Natural killer cell (primary cell): Measurements from ENCODE around the gene PYCR2. TPM values are rescaled to one million over a fixed set of nuclear protein-coding genes. Genes with fewer than 3 reads are reported as not detected.

ENCODE experiments used
- ATAC-seq, 3 donors: fragments of 150-1000 bp in 2 of 3; fragments of 200-7000 bp in 1 of 3; cut with Tn5 transposase; 1 replicate in 1 of 3; 2 replicates in 2 of 3; pipeline ENCODE4 v1.10.0; 2021; ENCODE audit warnings: mild to moderate bottlenecking in 2 of 3, moderate library complexity in 2 of 3
- DNase-seq, 2 donors: peaks; one replicate each; pipeline versions ENCODE4 v3.0.0 to v3.0.0-alpha.2; 2013 to 2021; ENCODE audit warnings: mixed read lengths in 1 of 2
- H3K27ac ChIP-seq: one replicate; pipeline ENCODE4 v1.5.1; 2013; ENCODE audit warnings: mild to moderate bottlenecking, low read length
- H3K27me3 ChIP-seq: one replicate; pipeline ENCODE4 v1.6.1; 2013; ENCODE audit warnings: low read length; ENCODE audit not compliant: control insufficient read depth, insufficient read depth
- H3K36me3 ChIP-seq: one replicate; pipeline ENCODE4 v1.6.1; 2013; ENCODE audit warnings: low read length; ENCODE audit not compliant: control insufficient read depth, insufficient read depth
- H3K4me1 ChIP-seq: one replicate; pipeline ENCODE4 v1.6.1; 2013; ENCODE audit warnings: low read length; ENCODE audit not compliant: control insufficient read depth, insufficient read depth
- H3K4me3 ChIP-seq: one replicate; pipeline ENCODE4 v1.5.1; 2013; ENCODE audit warnings: low read length
- H3K9me3 ChIP-seq: one replicate; pipeline ENCODE4 v1.6.1; 2013; ENCODE audit warnings: low read length; ENCODE audit not compliant: control insufficient read depth, insufficient read depth
- H3K27ac Mint-ChIP-seq, 2 donors: one replicate each; pipeline ENCODE4 v1.8.0; 2022; ENCODE audit warnings: mild to moderate bottlenecking in 2 of 2, mixed read lengths in 2 of 2, moderate library complexity in 1 of 2
- H3K27me3 Mint-ChIP-seq, 2 donors: one replicate each; pipeline ENCODE4 v1.8.0; 2022; ENCODE audit warnings: low read depth in 2 of 2, mixed read lengths in 2 of 2
- H3K36me3 Mint-ChIP-seq: one replicate; pipeline ENCODE4 v1.8.0; 2022; ENCODE audit warnings: mixed read lengths
- H3K4me1 Mint-ChIP-seq, 2 donors: one replicate each; pipeline ENCODE4 v1.8.0; 2022; ENCODE audit warnings: mixed read lengths in 2 of 2
- H3K4me3 Mint-ChIP-seq: one replicate; pipeline ENCODE4 v1.8.0; 2022; ENCODE audit warnings: mild to moderate bottlenecking, moderate library complexity, mixed read lengths
- H3K9me3 Mint-ChIP-seq, 2 donors: one replicate each; pipeline ENCODE4 v1.8.0; 2022; ENCODE audit warnings: mixed read lengths in 2 of 2
- WGBS: methylation state at CpG from one replicate; pipeline ENCODE4 v1.1.7; 2013; ENCODE audit warnings: missing lambda C conversion rate; ENCODE audit not compliant: insufficient coverage; 5-methylcytosine and 5-hydroxymethylcytosine counted together
- intact Hi-C: fragments of 100-400 bp; cut with micrococcal nuclease; formaldehyde crosslinking; loops from one replicate; pipeline ENCODE4 v1.14.2; 2022
- total RNA-seq, 4 donors: library from RNA; stranded (reverse); fragments of 120-200 nt in 1 of 4; gene quantifications; one replicate each; pipeline versions ENCODE4 v1.2.3 to v1.2.4, GENCODE V29; 2013 to 2022
- TF ChIP-seq, protein P1 (sequence below): fragments of 200-600 bp; IDR thresholded peaks from one replicate; pipeline ENCODE4 v1.8.0; 2022; ENCODE audit warnings: antibody characterized with exemption

The PYCR2 gene
- total RNA-seq, 3 donors from 2014 or later (not counting 1 experiment from before 2014, with no cell fraction given): 57.7 to 74.5 (median 62.6) TPM

DNA sequence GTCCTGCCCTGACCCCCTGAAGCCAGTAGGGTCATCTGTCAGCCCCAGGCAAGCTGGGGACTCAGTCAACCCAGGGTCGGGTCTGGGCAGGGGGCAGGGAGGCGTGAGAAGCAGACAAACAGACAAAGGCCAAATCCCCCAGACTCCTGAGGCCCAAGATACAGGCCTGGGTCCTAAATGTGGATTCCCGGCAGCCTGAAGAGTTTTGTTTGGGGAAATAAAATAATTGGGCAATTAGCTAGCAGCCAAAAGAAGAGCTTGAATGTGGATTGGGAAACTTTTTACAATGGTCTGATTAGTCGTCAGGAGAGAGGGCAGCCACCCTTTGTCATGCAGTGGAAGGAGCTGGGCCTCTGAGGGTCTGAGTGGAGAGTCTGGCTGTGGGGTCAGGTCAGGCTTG, 21.5 kb upstream of the PYCR2 start:
- H3K36me3 Mint-ChIP-seq: no peaks in the 10 kb centered on the region
- no peak overlapping the region for H3K4me3 ChIP-seq
- H3K27ac Mint-ChIP-seq: no peak overlapping the region
- H3K4me3 Mint-ChIP-seq: no peak overlapping the region
- intact Hi-C loops: no loop called here
- H3K9me3 Mint-ChIP-seq: no peaks in the 10 kb centered on the region
- DNase-seq: no peak
- TF ChIP-seq, protein P1, sequence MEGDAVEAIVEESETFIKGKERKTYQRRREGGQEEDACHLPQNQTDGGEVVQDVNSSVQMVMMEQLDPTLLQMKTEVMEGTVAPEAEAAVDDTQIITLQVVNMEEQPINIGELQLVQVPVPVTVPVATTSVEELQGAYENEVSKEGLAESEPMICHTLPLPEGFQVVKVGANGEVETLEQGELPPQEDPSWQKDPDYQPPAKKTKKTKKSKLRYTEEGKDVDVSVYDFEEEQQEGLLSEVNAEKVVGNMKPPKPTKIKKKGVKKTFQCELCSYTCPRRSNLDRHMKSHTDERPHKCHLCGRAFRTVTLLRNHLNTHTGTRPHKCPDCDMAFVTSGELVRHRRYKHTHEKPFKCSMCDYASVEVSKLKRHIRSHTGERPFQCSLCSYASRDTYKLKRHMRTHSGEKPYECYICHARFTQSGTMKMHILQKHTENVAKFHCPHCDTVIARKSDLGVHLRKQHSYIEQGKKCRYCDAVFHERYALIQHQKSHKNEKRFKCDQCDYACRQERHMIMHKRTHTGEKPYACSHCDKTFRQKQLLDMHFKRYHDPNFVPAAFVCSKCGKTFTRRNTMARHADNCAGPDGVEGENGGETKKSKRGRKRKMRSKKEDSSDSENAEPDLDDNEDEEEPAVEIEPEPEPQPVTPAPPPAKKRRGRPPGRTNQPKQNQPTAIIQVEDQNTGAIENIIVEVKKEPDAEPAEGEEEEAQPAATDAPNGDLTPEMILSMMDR: no peak
- H3K27ac ChIP-seq: no peak overlapping the region
- peaks cover 12% of the 10 kb centered on the region in 2 donors for H3K27me3 Mint-ChIP-seq
- WGBS: 92% methylated on average over 4 of the region's 4 CpGs
- no peaks in the 10 kb centered on the region for H3K27me3 ChIP-seq
- no peaks in the 10 kb centered on the region for H3K36me3 ChIP-seq
- H3K4me1 ChIP-seq: peaks cover 20% of the 10 kb centered on the region
- ATAC-seq: no peak
- no peaks in the 10 kb centered on the region for H3K9me3 ChIP-seq
- peaks cover 20 to 27% of the 10 kb centered on the region in 2 donors for H3K4me1 Mint-ChIP-seq

DNA sequence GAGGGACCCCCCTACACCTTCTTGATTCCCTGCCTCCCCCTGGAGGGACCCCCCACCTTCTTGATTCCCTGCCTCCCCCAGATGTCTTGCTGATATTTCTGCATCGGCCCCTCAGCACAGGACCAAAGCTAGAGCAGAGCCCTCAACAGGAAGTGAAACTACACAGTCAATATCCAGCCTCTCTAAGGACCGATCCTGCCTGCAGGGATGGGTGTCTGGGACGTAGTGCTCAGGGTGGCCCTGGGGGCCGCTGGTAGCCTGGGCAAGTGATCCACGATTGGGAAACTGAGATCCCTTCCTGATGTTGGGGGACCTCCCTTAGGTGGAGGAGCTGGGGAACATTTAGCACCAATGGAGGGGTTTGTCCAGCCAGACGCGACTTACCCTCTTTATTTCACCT, 20.9 kb upstream of the PYCR2 start:
- intact Hi-C loops: no loop called here
- Histone ChIP-seq H3K4me1 (peaks cover 20% of the 10 kb centered on the region), H3K9me3 (no peaks in the 10 kb centered on the region), H3K4me3 (no peak overlapping the region), H3K36me3 (no peaks in the 10 kb centered on the region), H3K27me3 (no peaks in the 10 kb centered on the region), H3K27ac (no peak overlapping the region)
- ATAC-seq: peak in 2 of 3 donors; percentile 57
- TF ChIP-seq, protein P1: no peak
- no peak for DNase-seq
- WGBS: 41% methylated on average over 7 of the region's 7 CpGs
- no peaks in the 10 kb centered on the region for H3K9me3 Mint-ChIP-seq
- H3K36me3 Mint-ChIP-seq: no peaks in the 10 kb centered on the region
- H3K4me1 Mint-ChIP-seq: peaks cover 20 to 26% of the 10 kb centered on the region in 2 donors
- peak overlapping the region in 1 of 2 donors; percentile 85 for H3K27ac Mint-ChIP-seq
- peaks cover 6 to 8% of the 10 kb centered on the region in 2 donors for H3K27me3 Mint-ChIP-seq
- peak overlapping the region; percentile 57 for H3K4me3 Mint-ChIP-seq

DNA sequence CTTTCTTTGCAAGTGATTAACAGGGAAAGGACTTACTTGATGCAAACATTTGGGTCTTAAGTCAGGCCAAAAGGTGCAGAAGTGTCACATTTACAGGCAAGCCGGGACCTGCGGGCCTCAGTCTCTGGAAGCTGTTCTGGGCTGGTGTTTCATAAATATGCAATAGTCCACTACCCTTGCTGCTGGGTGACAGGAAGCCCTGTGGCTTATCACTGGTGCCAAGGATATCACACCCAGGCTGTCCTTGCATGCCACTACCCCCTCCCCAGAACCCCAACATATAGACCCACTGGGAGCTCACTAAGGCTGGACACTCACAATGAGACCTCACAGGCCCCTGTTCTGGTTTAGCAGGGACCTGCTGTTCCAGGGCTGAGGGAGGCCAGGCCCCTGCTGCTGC, 20.3 kb upstream of the PYCR2 start:
- Mint-ChIP-seq H3K4me3 (peak overlapping the region; percentile 57), H3K9me3 (no peaks in the 10 kb centered on the region), H3K4me1 (peaks cover 20 to 26% of the 10 kb centered on the region in 2 donors), H3K27ac (peak overlapping the region; percentile 45 to 85), H3K27me3 (peaks cover 6 to 8% of the 10 kb centered on the region in 2 donors), H3K36me3 (no peaks in the 10 kb centered on the region)
- DNase-seq (no peak), ATAC-seq (peak; percentile 46 to 74 (median 62))
- Histone ChIP-seq H3K36me3 (no peaks in the 10 kb centered on the region), H3K27me3 (no peaks in the 10 kb centered on the region), H3K4me3 (no peak overlapping the region), H3K27ac (no peak overlapping the region), H3K9me3 (no peaks in the 10 kb centered on the region), H3K4me1 (peaks cover 20% of the 10 kb centered on the region)
- intact Hi-C loops: no loop called here
- TF ChIP-seq, protein P1: no peak
- WGBS: 48% methylated on average over 2 of the region's 2 CpGs

- Mint-ChIP-seq H3K36me3 (no peaks in the 10 kb centered on the region), H3K27ac (peak overlapping the region in 1 of 2 donors; percentile 45), H3K4me3 (peak overlapping the region; percentile 21), H3K27me3 (peaks cover 5 to 6% of the 10 kb centered on the region in 2 donors), H3K4me1 (peaks cover 20 to 26% of the 10 kb centered on the region in 2 donors), H3K9me3 (no peaks in the 10 kb centered on the region)
- no peak for DNase-seq
- H3K27me3 ChIP-seq: no peaks in the 10 kb centered on the region
- TF ChIP-seq, protein P1: no peak
- ATAC-seq: no peak
- H3K4me1 ChIP-seq: peaks cover 20% of the 10 kb centered on the region
- no peaks in the 10 kb centered on the region for H3K9me3 ChIP-seq
- no peak overlapping the region for H3K4me3 ChIP-seq
- no peaks in the 10 kb centered on the region for H3K36me3 ChIP-seq
- H3K27ac ChIP-seq: no peak overlapping the region
- intact Hi-C loops: no loop called here
- WGBS: 85% methylated on average over 4 of the region's 4 CpGs
These were observed 19.5 kb upstream of the PYCR2 start for GRCh38 chr1:225943582-225943981.
